Neuronal stem cell (in vitro differentiated cells): Measurements from ENCODE around the gene HOXB4.

Source experiments
- DNase-seq: peaks from one replicate; pipeline ENCODE4 v3.0.0-alpha.2; 2013; ENCODE audit warnings: low spot score
- H2AFZ ChIP-seq: one replicate; pipeline ENCODE4 v1.6.1; 2013; ENCODE audit warnings: mild to moderate bottlenecking, low read length, inconsistent platforms
- H2AK5ac ChIP-seq: 2 replicates; pipeline ENCODE4 v1.6.1; 2013; ENCODE audit warnings: low read depth, mild to moderate bottlenecking, inconsistent platforms, low read length, moderate library complexity, mixed read lengths
- H2BK120ac ChIP-seq: 2 replicates; pipeline ENCODE4 v1.6.1; 2013; ENCODE audit warnings: low read depth, mild to moderate bottlenecking, inconsistent platforms, low read length, moderate library complexity, mixed read lengths
- H2BK12ac ChIP-seq: one replicate; pipeline ENCODE4 v1.6.1; 2013; ENCODE audit warnings: low read length, inconsistent platforms
- H2BK15ac ChIP-seq: 2 replicates; pipeline ENCODE4 v1.6.1; 2013; ENCODE audit warnings: mild to moderate bottlenecking, low read length, inconsistent platforms, mixed read lengths
- H2BK5ac ChIP-seq: one replicate; pipeline ENCODE4 v1.6.1; 2013; ENCODE audit warnings: inconsistent platforms, mild to moderate bottlenecking, low read length, moderate library complexity
- H3K14ac ChIP-seq: one replicate; pipeline ENCODE4 v1.6.1; 2013; ENCODE audit warnings: low read length, inconsistent platforms
- H3K18ac ChIP-seq: 2 replicates; pipeline ENCODE4 v1.6.1; 2013; ENCODE audit warnings: low read length, inconsistent platforms
- H3K23ac ChIP-seq: 2 replicates; pipeline ENCODE4 v1.6.1; 2013; ENCODE audit warnings: low read depth, mild to moderate bottlenecking, mixed read lengths, low read length, inconsistent platforms; ENCODE audit not compliant: poor library complexity
- H3K27ac ChIP-seq: replicated peaks from 3 replicates; pipeline ENCODE4 v1.5.1; 2013; ENCODE audit warnings: low read length, inconsistent platforms
- H3K27me3 ChIP-seq, 3 experiments: 2 replicates each; pipeline ENCODE4 v1.6.1; 2013; ENCODE audit warnings: low read length in 3 of 3, mild to moderate bottlenecking in 2 of 3, inconsistent platforms in 1 of 3, low read depth in 1 of 3, mixed read lengths in 1 of 3, moderate library complexity in 1 of 3; ENCODE audit not compliant: control insufficient read depth in 3 of 3, insufficient read depth in 3 of 3
- H3K36me3 ChIP-seq, 2 donors: replicated peaks in 1 of 2; 2 replicates each; pipeline ENCODE4 v1.6.1; 2013; ENCODE audit warnings: low read length in 2 of 2; ENCODE audit not compliant: control insufficient read depth in 2 of 2, insufficient read depth in 2 of 2
- H3K4ac ChIP-seq: 2 replicates; pipeline ENCODE4 v1.6.1; 2013; ENCODE audit warnings: inconsistent platforms, mild to moderate bottlenecking, low read length, moderate library complexity
- H3K4me1 ChIP-seq, 2 donors: 1 replicate in 1 of 2; 2 replicates in 1 of 2; pipeline ENCODE4 v1.6.1; 2013; ENCODE audit warnings: low read length in 2 of 2, low read depth in 1 of 2; ENCODE audit not compliant: control insufficient read depth in 2 of 2, insufficient read depth in 1 of 2
- H3K4me2 ChIP-seq: one replicate; pipeline ENCODE4 v1.6.1; 2013; ENCODE audit warnings: mild to moderate bottlenecking, low read length, inconsistent platforms; ENCODE audit not compliant: insufficient read depth, poor library complexity, severe bottlenecking
- H3K4me3 ChIP-seq, 2 donors: 2 replicates each; pipeline ENCODE4 v1.5.1; 2013; ENCODE audit warnings: low read length in 2 of 2, mild to moderate bottlenecking in 2 of 2, inconsistent platforms in 1 of 2, moderate library complexity in 1 of 2
- H3K79me1 ChIP-seq: one replicate; pipeline ENCODE4 v1.6.1; 2013; ENCODE audit warnings: low read depth, mild to moderate bottlenecking, inconsistent platforms, low read length, moderate library complexity
- H3K9ac ChIP-seq: one replicate; pipeline ENCODE4 v1.6.1; 2013; ENCODE audit warnings: mild to moderate bottlenecking, low read depth, low read length, inconsistent platforms; ENCODE audit not compliant: poor library complexity
- H3K9me3 ChIP-seq, 2 donors: replicated peaks in 1 of 2; 2 replicates each; pipeline versions ENCODE3 to v1.6.1; 2013; ENCODE audit warnings: low read length in 2 of 2, mild to moderate bottlenecking in 2 of 2, inconsistent platforms in 1 of 2, low read depth in 1 of 2, mixed read lengths in 1 of 2, moderate library complexity in 1 of 2; ENCODE audit not compliant: control insufficient read depth in 2 of 2, insufficient read depth in 1 of 2
- H4K8ac ChIP-seq: one replicate; pipeline ENCODE4 v1.6.1; 2013; ENCODE audit warnings: low read depth, mild to moderate bottlenecking, inconsistent platforms, low read length, moderate library complexity
- H4K91ac ChIP-seq: one replicate; pipeline ENCODE4 v1.6.1; 2013; ENCODE audit warnings: low read length, low read depth, mild to moderate bottlenecking, inconsistent platforms; ENCODE audit not compliant: poor library complexity
- WGBS, 2 donors: extraction: QIAGEN DNeasy Blood & Tissue Kit; methylation state at CpG; one replicate each; pipeline ENCODE4 v1.1.7; 2013; ENCODE audit warnings: missing lambda C conversion rate in 2 of 2, mixed read lengths in 1 of 2; ENCODE audit not compliant: insufficient read length in 2 of 2, insufficient replicate concordance in 1 of 2; ENCODE audit errors: extremely low coverage in 2 of 2; 5-methylcytosine and 5-hydroxymethylcytosine counted together

HOXB4 gene

GRCh38 chr17:48561884-48562810 lies 16.0 kb downstream of the HOXB4 start:
- WGBS, 2 donors = no CpG with 5 or more reads among the region's 15 CpGs

GRCh38 chr17:48559840-48560817 lies 18.0 kb downstream of the HOXB4 start:
- H3K4me3 ChIP-seq = no peak overlapping the region
- WGBS, 2 donors = no CpG with 5 or more reads among the region's 14 CpGs
- H3K27ac ChIP-seq = no peak overlapping the region

More at GRCh38 chr17:48561884-48562810, 16.0 kb downstream of the HOXB4 start:
- DNase-seq = no peak
- Histone ChIP-seq H3K18ac (no peak overlapping the region), H3K23ac (no peak overlapping the region), H3K9me3 (peaks cover 0 to 2% of the 10 kb centered on the region in 2 donors), H2AFZ (no peak overlapping the region), H2BK5ac (no peak overlapping the region), H3K27me3 (peaks cover 71 to 98% (median 98%) of the 10 kb centered on the region in 3 experiments), H2BK15ac (no peak overlapping the region), H3K79me1 (no peaks in the 10 kb centered on the region), H3K14ac (no peak overlapping the region), H3K27ac (no peak overlapping the region), H2AK5ac (no peak overlapping the region), H2BK120ac (no peak overlapping the region), H3K4ac (no peak overlapping the region), H4K8ac (no peak overlapping the region), H2BK12ac (no peak overlapping the region), H4K91ac (no peak overlapping the region), H3K4me1 (no peaks in the 10 kb centered on the region), H3K36me3 (no peaks in the 10 kb centered on the region), H3K9ac (no peak overlapping the region), H3K4me3 (no peak overlapping the region), H3K4me2 (no peak overlapping the region)

GRCh38 chr17:48559122-48559839 lies 18.9 kb downstream of the HOXB4 start:
- peaks cover 66 to 98% (median 97%) of the 10 kb centered on the region in 3 experiments for H3K27me3 ChIP-seq
- no peak overlapping the region for H3K14ac ChIP-seq

More at GRCh38 chr17:48559840-48560817, 18.0 kb downstream of the HOXB4 start:
- Histone ChIP-seq H4K91ac (no peak overlapping the region), H3K9ac (no peak overlapping the region), H2BK15ac (no peak overlapping the region), H3K79me1 (no peaks in the 10 kb centered on the region), H3K27me3 (peaks cover 66 to 98% (median 97%) of the 10 kb centered on the region in 3 experiments), H3K9me3 (no peaks in the 10 kb centered on the region), H3K4me1 (no peaks in the 10 kb centered on the region), H3K18ac (no peak overlapping the region), H2AK5ac (no peak overlapping the region), H3K23ac (no peak overlapping the region), H3K4me2 (no peak overlapping the region), H4K8ac (no peak overlapping the region), H3K36me3 (no peaks in the 10 kb centered on the region), H3K4ac (no peak overlapping the region), H2BK12ac (no peak overlapping the region), H2BK120ac (no peak overlapping the region), H3K14ac (no peak overlapping the region), H2AFZ (no peak overlapping the region), H2BK5ac (no peak overlapping the region)
- no peak for DNase-seq

More at GRCh38 chr17:48559122-48559839, 18.9 kb downstream of the HOXB4 start:
- no peak overlapping the region for H3K23ac ChIP-seq
- no peaks in the 10 kb centered on the region for H3K4me1 ChIP-seq
- WGBS, 2 donors = no CpG with 5 or more reads among the region's 16 CpGs
- no peak overlapping the region for H2AFZ ChIP-seq
- H2BK12ac ChIP-seq = no peak overlapping the region
- H3K79me1 ChIP-seq = peaks cover 2% of the 10 kb centered on the region
- H3K36me3 ChIP-seq = no peaks in the 10 kb centered on the region
- H3K18ac ChIP-seq = no peak overlapping the region
- no peak overlapping the region for H3K27ac ChIP-seq
- H4K91ac ChIP-seq = no peak overlapping the region
- no peak overlapping the region for H4K8ac ChIP-seq
- H3K4me3 ChIP-seq = no peak overlapping the region
- H2BK120ac ChIP-seq = no peak overlapping the region
- DNase-seq = no peak
- H2BK5ac ChIP-seq = no peak overlapping the region
- H3K9me3 ChIP-seq = no peaks in the 10 kb centered on the region
- H3K4ac ChIP-seq = no peak overlapping the region
- no peak overlapping the region for H3K9ac ChIP-seq
- no peak overlapping the region for H2BK15ac ChIP-seq
- H2AK5ac ChIP-seq = no peak overlapping the region
- H3K4me2 ChIP-seq = no peak overlapping the region
